H1 (cell line): Measurements from ENCODE around the gene AHCY. TPM values are rescaled to one million over a fixed set of nuclear protein-coding genes. Genes with fewer than 3 reads are reported as not detected.

Experiments
- ASH2L ChIP-seq: fragments of 200-600, 300-600 bp; sonication (generic); IDR thresholded peaks from one replicate; pipeline ENCODE4 v1.7.1; 2017; ENCODE audit warnings: low read length
- BCL11A ChIP-seq, 2 experiments: IDR thresholded peaks; one replicate each; pipeline ENCODE4 v1.6.1; 2011; ENCODE audit warnings: low read depth in 2 of 2, low read length in 2 of 2, mild to moderate bottlenecking in 2 of 2
- CBX8 ChIP-seq: fragments of 300-800, 300-1000 bp; sonication (generic); IDR thresholded peaks from 2 replicates; pipeline ENCODE4 v1.7.1; 2016; ENCODE audit warnings: low read depth, low read length, borderline replicate concordance
- CEBPB ChIP-seq: IDR thresholded peaks from 2 replicates; pipeline ENCODE4 v1.6.1; 2012; ENCODE audit warnings: low read depth, low read length
- CHD1 ChIP-seq: IDR thresholded peaks from 2 replicates; pipeline ENCODE4 v1.6.1; 2012; ENCODE audit warnings: low read depth, low read length, improper control_type of control experiment
- KDM1A ChIP-seq: fragments of 200-600, 300-600 bp; sonication (generic); IDR thresholded peaks from 2 replicates; pipeline ENCODE4 v1.7.1; 2016; ENCODE audit warnings: mild to moderate bottlenecking, low read length, borderline replicate concordance
- PHF8 ChIP-seq: fragments of 200-600 bp; sonication (generic); conservative IDR thresholded peaks from 2 replicates; pipeline ENCODE4 v1.7.1; 2012; ENCODE audit warnings: low read depth, mild to moderate bottlenecking, inconsistent platforms, low read length, moderate library complexity
- SIN3A ChIP-seq, 2 experiments: IDR thresholded peaks in 1 of 2; conservative IDR thresholded peaks in 1 of 2; 2 replicates each; pipeline ENCODE4 v1.6.1; 2011 to 2012; ENCODE audit warnings: low read length in 2 of 2, improper control_type of control experiment in 1 of 2, low read depth in 1 of 2, mild to moderate bottlenecking in 1 of 2
- SP1 ChIP-seq: IDR thresholded peaks from 2 replicates; pipeline ENCODE4 v1.6.1; 2011; ENCODE audit warnings: low read depth, low read length
- SP4 ChIP-seq: IDR thresholded peaks from 2 replicates; pipeline ENCODE4 v1.6.1; 2012; ENCODE audit warnings: low read length, inconsistent platforms
- SUZ12 ChIP-seq: fragments of 200-600 bp; sonication (generic); IDR thresholded peaks from 2 replicates; pipeline ENCODE4 v1.6.1; 2012; ENCODE audit warnings: mild to moderate bottlenecking, inconsistent platforms, low read length, moderate library complexity, mixed read lengths
- TEAD4 ChIP-seq: IDR thresholded peaks from 2 replicates; pipeline ENCODE4 v1.6.1; 2012; ENCODE audit warnings: low read depth, low read length, inconsistent platforms, mixed read lengths
- polyA plus RNA-seq, 7 experiments: library from polyadenylated mRNA; depleted of rRNA in 3 of 7; stranded (reverse) in 5 of 7; unstranded in 2 of 7; fragments of >200 nt in 5 of 7; fragments of 200-250 nt in 2 of 7; gene quantifications; 1 replicate in 5 of 7; 2 replicates in 1 of 7; 4 replicates in 1 of 7; pipeline versions ENCODE4 v1.2.1 to v1.2.3, GENCODE V29; 2011 to 2013; ENCODE audit warnings: missing spikeins in 2 of 7, mixed read lengths in 2 of 7
- total RNA-seq: library from RNA; stranded (reverse); fragmentation: NEBNext Ultra II Directional; extraction: Animal tissue kit (Norgen Biotek cat#: 25700); gene quantifications from 2 replicates; pipeline ENCODE4 v1.2.1, GENCODE V29; 2021
- TF ChIP-seq, protein P1 (sequence below): fragments of 300-600 bp; sonication (generic); IDR thresholded peaks from 2 replicates; pipeline ENCODE4 v1.7.1; 2012; ENCODE audit warnings: low read length, moderate library complexity, mild to moderate bottlenecking, inconsistent platforms; ENCODE audit not compliant: insufficient replicate concordance

The AHCY gene
- total and polyA plus RNA-seq, 2 of the 8 experiments (the other 6 are each of a cell fraction or from before 2014, with no cell fraction given), result 404 to 638 TPM

DNA sequence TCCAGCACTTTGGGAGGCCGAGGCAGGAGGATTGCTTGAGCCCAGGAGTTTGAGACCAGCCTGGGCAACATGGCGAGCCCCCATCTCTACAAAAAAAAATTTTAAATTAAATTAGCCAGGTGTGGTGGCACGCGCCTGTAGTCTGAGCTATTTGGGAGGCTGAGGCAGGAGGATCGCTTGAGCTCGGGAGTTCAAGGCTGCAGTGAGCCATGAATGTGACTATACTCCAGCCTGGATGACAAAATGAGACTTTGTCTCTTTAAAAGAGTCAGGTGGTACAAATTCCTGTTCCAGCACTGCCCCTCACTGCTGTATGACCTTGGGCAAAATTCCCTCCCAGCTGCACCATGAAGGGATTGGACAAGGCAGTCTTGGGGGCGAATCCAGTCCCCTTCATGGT lies 28.5 kb downstream of the AHCY start (continued):
- TF ChIP-seq, protein P1, sequence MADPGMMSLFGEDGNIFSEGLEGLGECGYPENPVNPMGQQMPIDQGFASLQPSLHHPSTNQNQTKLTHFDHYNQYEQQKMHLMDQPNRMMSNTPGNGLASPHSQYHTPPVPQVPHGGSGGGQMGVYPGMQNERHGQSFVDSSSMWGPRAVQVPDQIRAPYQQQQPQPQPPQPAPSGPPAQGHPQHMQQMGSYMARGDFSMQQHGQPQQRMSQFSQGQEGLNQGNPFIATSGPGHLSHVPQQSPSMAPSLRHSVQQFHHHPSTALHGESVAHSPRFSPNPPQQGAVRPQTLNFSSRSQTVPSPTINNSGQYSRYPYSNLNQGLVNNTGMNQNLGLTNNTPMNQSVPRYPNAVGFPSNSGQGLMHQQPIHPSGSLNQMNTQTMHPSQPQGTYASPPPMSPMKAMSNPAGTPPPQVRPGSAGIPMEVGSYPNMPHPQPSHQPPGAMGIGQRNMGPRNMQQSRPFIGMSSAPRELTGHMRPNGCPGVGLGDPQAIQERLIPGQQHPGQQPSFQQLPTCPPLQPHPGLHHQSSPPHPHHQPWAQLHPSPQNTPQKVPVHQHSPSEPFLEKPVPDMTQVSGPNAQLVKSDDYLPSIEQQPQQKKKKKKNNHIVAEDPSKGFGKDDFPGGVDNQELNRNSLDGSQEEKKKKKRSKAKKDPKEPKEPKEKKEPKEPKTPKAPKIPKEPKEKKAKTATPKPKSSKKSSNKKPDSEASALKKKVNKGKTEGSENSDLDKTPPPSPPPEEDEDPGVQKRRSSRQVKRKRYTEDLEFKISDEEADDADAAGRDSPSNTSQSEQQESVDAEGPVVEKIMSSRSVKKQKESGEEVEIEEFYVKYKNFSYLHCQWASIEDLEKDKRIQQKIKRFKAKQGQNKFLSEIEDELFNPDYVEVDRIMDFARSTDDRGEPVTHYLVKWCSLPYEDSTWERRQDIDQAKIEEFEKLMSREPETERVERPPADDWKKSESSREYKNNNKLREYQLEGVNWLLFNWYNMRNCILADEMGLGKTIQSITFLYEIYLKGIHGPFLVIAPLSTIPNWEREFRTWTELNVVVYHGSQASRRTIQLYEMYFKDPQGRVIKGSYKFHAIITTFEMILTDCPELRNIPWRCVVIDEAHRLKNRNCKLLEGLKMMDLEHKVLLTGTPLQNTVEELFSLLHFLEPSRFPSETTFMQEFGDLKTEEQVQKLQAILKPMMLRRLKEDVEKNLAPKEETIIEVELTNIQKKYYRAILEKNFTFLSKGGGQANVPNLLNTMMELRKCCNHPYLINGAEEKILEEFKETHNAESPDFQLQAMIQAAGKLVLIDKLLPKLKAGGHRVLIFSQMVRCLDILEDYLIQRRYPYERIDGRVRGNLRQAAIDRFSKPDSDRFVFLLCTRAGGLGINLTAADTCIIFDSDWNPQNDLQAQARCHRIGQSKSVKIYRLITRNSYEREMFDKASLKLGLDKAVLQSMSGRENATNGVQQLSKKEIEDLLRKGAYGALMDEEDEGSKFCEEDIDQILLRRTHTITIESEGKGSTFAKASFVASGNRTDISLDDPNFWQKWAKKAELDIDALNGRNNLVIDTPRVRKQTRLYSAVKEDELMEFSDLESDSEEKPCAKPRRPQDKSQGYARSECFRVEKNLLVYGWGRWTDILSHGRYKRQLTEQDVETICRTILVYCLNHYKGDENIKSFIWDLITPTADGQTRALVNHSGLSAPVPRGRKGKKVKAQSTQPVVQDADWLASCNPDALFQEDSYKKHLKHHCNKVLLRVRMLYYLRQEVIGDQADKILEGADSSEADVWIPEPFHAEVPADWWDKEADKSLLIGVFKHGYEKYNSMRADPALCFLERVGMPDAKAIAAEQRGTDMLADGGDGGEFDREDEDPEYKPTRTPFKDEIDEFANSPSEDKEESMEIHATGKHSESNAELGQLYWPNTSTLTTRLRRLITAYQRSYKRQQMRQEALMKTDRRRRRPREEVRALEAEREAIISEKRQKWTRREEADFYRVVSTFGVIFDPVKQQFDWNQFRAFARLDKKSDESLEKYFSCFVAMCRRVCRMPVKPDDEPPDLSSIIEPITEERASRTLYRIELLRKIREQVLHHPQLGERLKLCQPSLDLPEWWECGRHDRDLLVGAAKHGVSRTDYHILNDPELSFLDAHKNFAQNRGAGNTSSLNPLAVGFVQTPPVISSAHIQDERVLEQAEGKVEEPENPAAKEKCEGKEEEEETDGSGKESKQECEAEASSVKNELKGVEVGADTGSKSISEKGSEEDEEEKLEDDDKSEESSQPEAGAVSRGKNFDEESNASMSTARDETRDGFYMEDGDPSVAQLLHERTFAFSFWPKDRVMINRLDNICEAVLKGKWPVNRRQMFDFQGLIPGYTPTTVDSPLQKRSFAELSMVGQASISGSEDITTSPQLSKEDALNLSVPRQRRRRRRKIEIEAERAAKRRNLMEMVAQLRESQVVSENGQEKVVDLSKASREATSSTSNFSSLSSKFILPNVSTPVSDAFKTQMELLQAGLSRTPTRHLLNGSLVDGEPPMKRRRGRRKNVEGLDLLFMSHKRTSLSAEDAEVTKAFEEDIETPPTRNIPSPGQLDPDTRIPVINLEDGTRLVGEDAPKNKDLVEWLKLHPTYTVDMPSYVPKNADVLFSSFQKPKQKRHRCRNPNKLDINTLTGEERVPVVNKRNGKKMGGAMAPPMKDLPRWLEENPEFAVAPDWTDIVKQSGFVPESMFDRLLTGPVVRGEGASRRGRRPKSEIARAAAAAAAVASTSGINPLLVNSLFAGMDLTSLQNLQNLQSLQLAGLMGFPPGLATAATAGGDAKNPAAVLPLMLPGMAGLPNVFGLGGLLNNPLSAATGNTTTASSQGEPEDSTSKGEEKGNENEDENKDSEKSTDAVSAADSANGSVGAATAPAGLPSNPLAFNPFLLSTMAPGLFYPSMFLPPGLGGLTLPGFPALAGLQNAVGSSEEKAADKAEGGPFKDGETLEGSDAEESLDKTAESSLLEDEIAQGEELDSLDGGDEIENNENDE, result no peak
- TF ChIP-seq TEAD4 (no peak), SIN3A (conservative IDR thresholded peaks at IDR 0.05 in 1 of 2, IDR thresholded peaks at IDR 0.05 in 1 of 2; ENCODE audit: low read depth in 1 of 2, low read length in 2 of 2) (no peak), CEBPB (no peak), ASH2L (no peak), CBX8 (no peak), KDM1A (no peak), SP1 (no peak), SP4 (no peak), PHF8 (no peak), BCL11A (IDR thresholded peaks at IDR 0.05; ENCODE audit: low read depth in 2 of 2, low read length in 2 of 2) (no peak), CHD1 (no peak), SUZ12 (no peak)
